Stimulated activated CD8-positive, alpha-beta memory T cell treated with anti-CD3 and anti-CD28 coated beads, Interleukin-7, amount 100 ng/mL, for 48 hours (primary cell): Measurements from ENCODE around the gene GPRASP2.

Source experiments
- DNase-seq, 2 donors: peaks; one replicate each; pipeline ENCODE4 v3.0.0-alpha.2; 2020; ENCODE audit warnings: low read depth in 1 of 2; ENCODE audit errors: extremely low read depth in 1 of 2

The GPRASP2 gene

DNA sequence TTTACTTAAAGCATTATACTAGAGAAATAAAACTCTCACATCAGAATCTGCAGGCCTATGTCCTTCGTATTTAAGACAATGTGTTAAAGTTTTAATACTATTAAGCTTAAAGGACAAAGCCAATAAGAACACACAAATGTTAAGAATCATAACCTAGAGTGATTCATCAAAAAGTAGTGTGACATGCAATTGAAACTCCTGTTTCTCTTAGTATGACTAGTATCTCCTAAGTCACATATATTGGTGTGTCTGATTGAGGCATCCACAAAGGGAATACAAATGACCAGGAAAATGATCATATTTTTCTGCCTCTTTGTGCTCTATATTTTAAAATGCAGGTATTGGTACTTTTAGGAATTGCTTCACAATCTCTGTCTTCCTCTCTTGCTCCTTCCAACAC, 32.1 kb downstream of the GPRASP2 start:
- no peak for DNase-seq

DNA sequence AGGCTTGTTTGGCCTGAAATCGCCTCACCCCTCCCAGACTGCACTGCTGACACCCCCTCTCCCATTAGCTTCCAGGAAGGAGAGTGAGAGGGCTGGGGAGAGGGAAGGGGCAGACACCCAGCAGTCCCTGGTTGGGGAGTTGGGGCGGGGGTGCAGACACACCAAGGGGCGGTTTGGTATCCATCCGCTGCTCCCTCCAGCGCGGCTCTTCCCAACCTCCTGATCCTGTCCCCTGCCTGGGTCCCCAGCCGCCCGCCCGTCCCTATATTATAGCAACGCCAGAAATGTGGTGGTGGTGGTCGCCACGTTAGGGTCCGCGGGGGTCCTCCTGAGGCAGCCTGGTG, 33.2 kb downstream of the GPRASP2 start:
- no peak for DNase-seq

DNA sequence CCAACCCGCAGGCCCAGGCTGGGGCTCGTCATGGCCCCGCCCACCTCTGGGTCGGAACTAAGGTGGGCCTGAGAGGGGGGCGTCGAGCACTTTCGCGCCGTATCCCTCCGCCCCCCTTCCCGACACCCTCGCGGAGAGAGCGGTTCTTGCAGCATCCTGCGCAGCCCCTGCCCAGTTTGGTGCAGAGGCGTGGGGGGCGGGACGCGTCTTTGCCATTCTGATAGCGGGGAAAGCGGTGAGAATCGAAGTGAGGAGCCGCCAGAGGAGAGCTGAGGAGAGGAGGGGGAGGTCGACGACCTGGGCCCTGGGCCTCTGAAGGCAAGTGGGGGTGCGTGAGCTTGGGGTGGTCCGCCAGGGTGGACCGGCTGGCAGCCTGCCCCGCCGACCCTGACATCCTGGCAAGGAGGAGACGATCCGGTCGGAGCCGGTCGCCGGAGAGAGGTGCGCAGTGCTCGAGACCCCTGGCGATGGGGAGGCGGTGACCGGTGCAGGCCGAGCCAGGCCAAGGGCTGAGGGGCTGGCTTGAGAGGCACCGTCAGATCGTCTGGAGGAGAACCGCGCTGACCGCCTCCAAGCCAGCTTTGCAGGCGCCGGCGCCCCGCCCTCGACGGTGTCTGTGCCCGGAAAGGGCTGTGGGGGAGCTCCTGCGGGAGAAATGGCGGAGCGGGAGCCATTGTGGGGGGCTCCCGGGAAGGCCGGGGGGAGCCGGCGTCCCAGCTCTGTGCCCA, 33.8 kb downstream of the GPRASP2 start:
- DNase-seq: no peak

GRCh38 chrX:102765217-102765616, 53.0 kb downstream of the GPRASP2 start:
- no peak for DNase-seq

- DNase-seq: no peak
These were observed 53.6 kb downstream of the GPRASP2 start for GRCh38 chrX:102765809-102766208.

GRCh38 chrX:102767287-102767686, 55.0 kb downstream of the GPRASP2 start:
- no peak for DNase-seq
